Hindlimb muscle (tissue), 1 donor: ENCODE measurements around the gene ARID1B. TPM values are rescaled to one million over a fixed set of nuclear protein-coding genes. Genes with fewer than 3 reads are reported as not detected.
"Not testable (repeated sequence)": the region's sequence is repeated elsewhere in the genome, so short reads cannot be mapped to it uniquely, and the experiment has no call there.

Experiments used
- DNase-seq: peaks from one replicate; pipeline ENCODE4 v3.0.0-alpha.2; 2013
- polyA plus RNA-seq: library from polyadenylated mRNA; unstranded; fragments of 120-200 nt; gene quantifications from one replicate; pipeline ENCODE4 v1.2.1, GENCODE V29; 2013; ENCODE audit not compliant: insufficient read length

The ARID1B gene
- polyA plus RNA-seq, 1 donor: 76.6 TPM

DNA sequence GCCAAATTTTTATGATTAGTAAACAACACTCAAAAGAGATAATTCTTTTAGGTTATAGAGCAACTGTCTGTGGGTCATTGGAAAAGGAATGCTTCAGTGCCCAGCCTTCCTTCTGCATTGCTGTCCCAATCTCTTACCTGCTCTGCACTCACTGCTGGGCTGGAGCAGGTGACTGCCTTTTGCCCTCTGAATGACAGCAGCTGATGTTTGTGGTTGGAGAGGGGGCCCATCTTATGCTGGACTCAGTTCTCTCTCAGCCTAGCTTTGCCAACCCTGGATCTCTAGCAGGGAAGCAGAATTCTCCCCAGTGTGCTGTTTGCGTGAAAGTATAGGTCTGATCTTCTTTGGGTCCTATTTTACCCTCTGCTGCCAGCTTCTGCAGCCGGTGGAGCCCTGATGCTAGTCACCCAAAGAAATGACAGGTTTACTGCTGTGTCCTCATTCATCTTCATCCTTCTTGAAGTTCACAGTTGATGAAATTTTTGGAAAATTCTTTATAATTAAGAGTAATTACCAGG is 193.5 kb downstream of the ARID1B start:
- no peak for DNase-seq

DNA sequence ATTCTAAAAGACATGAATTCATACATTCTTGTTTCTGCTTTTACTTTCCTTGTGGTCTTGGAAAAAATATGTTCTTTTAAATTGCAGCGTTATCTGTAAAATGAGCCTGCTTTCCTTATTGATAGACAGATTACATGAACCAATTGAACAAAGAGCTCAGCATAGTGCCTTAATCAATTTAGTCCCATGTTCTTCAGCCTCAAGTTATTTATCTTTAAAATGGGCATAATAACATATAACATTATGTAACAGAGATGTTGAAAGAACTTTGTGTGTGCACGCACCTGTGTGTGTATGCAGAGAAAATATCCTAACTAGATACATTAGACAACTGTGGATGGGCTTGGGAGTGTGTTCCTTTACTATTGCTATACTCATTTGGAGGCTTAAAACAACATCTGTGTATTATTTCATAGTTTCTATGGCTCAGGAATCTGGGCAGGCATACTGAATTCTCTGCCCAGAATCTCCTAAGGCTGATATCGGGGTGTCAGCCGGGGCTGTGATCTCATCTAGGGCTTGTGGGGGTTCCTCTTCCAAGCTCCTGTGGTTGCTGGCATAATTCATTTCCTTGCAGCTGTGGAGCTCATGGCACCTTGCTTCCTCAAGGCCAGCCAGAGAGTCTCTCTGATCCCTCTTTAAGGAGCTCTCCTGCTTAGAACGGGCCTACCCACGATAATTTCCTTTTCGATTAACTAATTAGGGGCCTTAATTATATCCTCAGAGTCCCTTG is 194.1 kb downstream of the ARID1B start:
- no peak for DNase-seq

DNA sequence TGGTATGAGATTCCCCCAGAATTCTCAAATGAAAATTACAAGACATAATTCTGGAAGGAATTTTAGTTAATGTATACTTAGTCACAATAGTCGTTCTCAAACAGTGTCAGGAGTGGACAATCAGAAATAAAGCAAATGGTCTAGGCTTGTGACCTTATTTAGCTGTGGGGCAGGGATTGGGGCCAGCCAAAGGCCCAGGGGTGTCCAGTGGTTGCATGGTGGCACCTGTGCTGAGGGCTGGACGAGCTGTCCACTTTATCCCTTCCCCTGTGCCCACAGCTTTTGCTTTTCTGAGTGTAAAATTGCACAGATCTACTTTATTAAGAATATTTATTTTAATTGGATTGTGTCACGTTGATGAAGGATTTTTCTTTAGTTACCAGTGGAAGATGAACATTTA is 195.0 kb downstream of the ARID1B start:
- no peak for DNase-seq

DNA sequence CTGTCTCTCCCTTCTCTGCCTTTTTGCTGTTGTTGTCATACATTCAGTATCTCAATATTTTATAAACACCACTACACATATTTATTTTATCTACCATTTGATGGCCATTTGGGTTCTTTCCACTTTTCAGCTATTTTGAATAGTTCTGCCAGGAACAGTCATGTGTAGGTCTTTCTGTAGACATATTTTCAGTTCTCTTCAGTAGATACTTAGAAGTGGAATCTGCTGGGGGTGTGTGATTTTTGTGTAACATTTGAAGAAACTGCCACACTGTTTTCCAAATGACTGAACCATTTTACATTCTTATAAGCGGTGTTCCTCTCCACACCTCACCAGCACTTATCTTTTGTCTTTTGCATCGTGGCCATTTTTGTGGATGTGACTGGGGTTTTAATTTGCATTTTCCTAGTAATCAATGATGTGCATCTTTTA is 197.7 kb downstream of the ARID1B start:
- DNase-seq: no peak

DNA sequence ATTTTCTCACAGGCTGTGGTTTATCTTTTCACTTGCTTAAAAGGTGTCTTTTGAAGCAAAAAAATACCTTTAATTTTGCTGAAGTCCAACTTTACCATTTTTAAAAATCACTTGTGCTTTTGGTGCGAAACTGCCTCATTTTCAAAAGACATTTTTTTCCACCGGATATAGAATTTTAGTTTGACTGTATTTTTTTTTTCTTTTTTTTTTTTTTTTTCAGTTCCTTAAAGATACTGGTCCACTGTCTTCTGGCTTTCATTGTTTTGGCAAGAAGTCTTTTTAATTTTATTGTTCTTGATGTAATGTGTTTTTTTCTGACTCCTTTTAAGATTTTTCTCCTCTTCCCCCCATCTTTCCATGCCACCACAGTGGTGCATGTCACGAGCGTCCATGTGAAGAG is 198.2 kb downstream of the ARID1B start:
- DNase-seq: no peak

DNA sequence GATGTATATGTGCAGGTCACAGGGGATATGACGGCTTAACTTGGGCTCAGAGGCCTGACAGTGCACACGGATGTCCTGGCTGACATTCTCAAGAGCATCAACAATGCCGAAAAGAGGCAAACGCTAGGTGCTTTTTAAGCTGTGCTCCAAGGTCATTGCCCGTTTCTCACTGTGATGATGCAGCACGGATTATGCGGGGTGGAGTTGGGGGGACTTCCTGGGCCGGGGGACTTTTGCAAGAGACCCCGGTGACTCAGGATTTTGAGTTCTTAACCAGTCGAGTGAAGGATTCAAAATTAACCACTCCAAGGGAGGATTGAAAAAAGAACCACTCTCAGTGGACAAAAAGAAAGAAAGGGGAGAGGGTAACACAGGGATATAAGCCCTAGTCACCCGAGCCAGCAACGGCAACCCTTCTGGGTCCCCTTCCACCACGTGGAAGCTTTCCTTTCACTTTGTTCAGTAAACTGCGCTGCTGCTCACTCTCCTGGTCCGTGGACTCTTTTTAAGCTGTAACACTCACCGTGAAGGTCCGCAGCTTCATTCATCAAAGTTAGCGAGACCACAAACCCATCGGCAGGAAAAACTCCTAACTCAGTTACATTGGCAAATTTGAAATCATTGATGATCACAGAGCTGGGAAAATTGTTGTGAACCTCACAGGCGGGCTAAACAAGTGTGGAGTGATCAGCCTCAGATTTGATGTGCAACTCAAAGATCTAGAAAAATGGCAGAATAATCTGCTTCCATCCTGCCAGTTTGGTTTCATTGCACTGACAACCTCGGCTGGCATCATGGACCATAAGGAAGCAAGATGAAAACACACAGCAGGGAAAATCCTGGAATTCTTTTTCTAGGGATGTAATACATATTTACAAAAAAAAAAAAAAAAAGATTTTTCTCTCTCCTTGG is 199.3 kb downstream of the ARID1B start:
- DNase-seq: peak; percentile 54

DNA sequence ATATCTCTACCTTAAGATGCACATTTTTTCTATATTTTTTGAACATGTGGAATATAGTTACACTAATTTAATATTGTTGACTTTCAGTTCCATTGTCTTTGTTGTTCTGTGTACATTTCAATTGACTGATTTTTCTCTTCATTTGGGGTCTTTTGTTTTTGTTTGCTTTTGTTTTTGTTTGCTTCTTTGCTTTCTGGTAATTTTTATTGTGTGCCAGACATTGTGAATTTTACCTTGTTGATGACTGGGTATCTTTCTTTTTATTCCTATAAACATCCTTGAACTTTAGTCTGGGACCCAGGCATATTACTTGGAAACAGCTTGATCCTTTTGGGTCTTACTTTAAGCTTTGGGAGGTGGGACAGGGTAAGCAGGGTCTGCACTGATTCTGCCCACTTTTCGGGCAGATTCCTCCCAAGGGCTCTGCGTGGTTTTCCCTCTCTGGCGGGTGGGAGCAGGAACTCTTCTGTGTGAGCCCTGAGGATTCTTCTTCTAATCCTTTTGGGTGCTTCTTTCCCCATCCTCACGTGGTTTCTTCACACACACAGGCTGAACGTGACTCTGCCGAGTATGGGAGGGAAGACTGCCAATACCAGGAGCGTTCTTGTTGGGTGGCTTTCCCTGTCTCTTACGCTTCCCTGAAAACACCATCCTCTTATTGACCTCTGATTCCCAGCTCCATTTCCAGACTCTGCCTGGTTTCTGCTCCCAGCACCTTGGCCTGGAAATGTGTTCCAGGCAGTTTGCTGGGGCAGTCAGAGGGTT is 200.5 kb downstream of the ARID1B start:
- no peak for DNase-seq

DNA sequence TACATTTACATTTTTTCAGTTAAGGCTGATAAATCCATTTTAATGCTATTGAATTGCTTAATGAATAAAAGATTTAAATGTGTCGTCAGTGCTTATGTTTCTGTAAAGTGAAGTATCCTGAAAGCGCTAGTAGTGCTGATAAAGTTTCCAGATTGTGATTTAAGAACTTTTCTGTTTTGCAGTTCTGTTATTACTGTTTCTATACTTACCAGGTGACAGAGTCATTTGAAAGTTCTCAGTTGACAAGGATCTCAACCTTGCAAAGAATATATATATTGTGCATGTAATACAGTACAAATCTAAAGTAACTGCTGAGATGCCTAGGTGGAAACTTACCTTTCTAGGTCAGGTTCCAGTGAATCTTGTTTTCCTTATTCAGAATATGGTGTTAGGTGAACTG is 201.8 kb downstream of the ARID1B start:
- DNase-seq: no peak

DNA sequence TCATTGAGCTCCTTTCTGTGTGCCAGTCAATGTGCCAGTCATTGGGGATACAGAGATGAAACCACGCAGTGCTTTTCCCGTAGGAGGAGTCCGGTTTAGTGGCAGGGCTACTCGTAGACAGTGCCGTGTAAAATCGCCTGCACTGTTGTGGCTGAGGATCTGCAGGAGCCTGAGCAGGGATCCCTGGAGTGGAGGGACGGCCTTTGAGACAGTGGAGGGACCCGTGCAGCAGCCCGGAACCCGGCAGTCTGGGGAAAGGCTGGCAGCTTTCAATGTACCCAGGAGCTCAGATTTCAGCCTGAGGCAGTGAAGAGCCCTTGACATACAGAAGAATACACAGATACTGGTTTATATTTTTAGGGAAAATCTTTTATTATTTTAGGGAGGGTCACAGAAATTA is 203.3 kb downstream of the ARID1B start:
- DNase-seq: no peak

DNA sequence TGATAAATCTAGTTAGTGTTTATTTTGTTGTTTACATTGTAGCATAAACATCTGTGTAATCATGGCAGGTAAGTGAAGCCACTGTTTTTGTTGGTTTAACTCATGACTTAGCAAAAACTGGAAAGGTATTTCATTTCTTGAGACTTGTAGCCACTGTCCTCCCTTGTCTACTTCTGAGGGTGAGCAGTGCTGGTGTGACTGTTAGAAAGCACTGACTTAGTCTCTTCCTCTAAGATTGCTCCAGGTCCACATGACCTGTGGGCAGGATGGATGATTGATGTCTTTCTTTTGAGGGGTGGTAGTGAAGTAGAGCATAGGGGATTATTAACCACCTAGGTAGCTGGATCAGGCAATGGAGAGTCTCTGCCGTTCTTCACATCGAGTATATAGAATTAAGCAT is 203.8 kb downstream of the ARID1B start:
- no peak for DNase-seq

DNA sequence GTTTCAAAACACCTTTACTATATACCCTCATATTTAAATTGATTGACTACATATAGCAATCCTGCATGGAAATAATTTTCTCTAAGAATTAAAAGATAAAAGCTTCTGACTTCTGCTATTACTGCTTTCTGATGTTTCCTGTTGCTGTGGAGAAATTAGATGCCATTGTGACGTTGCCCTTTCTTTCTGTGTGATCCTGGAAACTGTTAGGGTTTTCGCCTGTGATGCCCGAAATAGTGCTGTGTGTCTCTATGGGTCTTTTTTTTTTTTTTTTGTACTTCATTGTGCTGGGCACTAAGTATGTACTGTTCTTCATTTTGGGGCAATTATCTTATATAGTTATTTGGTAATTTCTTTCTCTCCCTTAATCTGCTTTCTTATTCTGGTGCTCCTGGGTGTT is 205.0 kb downstream of the ARID1B start:
- no peak for DNase-seq

DNA sequence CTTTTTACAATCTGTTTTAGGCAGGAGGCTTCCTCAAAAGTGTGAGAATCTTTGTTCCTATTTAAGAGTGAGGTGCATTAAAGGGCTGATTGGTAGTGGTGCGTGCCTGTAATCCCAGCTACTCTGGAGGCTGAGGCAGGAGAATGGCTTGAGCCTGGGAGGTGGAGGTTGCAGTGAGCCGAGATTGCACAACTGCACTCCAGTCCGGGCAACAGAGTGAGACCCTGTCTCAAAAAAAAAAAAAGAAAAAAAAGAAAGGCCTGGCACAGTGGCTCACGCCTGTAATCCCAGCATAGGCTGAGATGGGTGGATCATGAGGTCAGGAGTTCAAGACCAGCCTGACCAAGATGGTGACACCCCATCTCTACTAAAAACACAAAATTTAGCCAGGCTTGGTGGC is 205.7 kb downstream of the ARID1B start:
- DNase-seq: not testable (repeated sequence)

DNA sequence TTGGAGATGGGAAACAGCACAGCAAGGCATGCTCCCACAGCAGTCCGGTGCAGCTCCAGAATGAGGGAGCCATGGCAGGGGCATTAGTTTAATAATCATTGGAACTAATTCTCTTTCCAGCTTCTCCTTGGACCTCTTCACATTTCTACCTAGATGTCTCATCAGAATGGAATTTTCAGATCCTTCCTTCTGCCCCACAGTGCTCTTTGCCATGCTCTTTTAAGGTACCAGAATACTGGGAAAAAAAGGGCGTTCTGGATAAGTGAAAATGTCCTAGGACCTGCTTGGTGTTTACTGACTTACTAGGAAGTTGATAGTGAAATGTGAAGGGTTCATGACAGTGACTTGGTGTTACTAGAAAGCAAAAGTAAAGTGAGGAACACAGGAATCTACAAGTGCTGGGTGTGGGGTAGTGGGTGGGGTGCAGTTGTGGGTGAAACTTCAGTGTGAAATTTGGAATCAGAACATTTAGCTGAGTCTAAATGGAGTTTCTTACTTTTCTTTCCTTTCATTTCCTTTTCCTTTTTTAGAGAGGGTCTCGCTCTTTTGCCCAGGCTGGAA is 207.1 kb downstream of the ARID1B start:
- no peak for DNase-seq

DNA sequence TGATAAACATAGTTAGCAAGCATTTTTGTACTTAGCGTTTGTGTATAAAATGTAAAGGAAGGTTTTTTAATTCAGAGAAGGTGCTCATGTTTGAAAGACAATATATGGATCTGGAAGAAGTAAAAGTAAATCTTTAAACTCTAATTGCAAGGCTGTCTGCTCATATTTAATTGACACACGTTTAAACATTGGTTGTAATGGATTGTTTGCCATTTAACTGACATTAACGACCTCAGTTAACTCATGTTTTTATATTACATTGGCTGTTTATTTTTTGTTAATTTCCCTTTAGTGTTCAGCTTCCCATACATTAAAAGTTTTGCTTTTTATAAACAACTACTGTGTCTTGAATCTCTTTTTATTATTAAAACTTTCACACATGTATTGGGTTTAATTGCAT is 208.1 kb downstream of the ARID1B start:
- DNase-seq: no peak

DNA sequence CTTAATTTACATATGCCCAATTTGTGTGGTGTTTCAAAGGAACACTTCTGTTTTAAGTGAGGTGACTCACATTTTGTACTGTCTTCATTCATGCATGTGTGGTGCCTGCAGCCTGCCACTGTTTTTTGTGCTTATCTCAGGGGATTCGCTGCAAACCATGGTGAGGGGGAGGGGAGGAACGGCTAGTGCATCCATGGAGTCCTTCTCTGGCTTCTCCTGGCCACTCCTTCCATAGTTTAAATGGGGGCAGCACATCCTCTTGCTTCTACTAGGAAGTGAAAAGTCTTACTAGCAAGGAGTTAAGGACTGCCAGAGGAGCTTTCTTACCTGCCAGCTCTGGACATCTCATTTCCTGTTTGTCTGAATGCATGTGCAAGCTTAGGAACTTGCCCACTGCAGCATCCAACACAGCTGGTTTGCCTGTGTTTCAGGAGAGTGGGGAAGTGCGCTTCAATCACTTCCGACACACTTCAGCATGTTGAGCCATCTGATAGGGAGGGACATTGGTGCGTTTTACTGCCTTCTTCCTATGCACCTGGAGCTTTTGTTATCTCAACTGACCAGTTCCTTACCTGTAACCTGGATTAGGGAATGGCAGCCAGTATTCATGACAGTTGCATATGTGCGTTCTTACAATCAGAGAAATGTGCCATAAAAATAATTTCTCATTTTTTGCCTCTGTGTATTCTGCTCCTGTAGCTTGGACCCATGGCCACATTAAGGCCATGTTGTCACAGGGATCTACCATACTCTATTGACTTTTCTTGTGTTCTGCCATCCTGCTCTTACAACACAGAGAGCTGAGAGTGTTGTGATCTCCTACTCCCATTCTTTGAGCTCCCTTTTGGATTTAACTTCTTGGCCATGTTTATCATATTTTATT is 211.3 kb downstream of the ARID1B start:
- peak; percentile 8 for DNase-seq

DNA sequence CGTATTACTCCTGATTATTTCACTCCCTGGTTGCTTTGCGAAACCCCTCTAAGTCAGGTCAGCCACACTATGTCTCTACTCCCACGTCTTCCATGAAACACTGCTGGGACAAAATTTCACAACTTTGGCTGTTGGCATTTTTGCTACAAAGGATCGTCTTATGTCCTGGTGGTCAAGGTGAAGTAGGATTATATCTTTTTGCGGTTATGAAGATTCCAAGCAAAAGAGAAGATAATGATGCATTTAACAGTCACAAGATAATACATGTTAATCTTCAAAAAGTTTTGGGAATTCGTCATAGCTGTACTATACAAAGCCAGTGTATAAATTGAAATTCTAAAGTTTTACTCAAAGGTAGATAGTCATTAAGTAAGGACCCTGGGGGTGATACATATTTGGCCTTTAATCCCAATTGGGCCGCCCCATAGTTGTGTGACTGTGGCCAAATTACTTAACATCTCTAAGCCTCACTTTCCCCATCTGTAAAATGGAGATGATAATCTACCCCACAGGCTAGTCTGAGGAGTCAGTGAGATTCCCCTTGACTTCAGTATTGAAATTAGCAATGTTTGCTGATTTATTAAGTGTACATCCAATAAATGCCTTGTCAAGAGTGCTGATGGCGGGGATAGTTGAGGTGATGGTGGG is 212.1 kb downstream of the ARID1B start:
- DNase-seq: no peak

DNA sequence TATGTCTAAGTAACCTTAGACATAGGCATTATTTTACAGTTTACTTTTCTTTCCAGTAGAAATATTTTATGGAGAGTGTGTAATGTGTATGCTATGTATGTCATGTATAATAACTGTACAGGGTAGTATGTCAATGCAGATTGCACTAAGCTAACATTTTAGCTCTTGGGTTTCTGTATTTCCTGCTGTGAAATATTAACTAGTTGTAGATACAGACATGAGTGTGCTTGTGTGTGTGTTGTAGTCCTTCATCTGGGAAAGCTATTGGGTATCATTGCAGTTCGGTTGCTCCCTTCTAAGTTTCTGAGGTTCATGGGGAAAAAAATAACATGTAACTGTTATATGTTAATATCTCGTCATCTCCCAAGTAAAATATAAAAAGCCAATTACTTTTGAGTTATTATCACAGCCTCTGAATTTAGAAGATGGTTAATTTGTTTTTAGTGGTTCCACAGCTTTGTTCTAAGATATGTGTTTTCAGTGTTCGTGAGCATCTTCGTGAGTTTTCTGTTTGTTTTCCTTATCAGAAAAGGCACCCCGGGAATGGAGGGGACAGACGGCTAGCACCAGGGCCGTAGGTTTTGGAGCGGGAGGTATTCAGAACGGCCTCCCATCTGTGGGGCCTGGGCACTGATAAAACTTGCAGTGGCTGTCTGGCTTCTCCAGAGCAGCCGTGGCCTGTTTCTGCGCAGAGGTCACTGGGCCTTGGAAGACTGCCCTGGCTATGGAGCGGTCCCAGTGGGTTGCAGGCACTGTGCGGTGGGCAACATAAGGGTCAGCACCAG is 215.0 kb downstream of the ARID1B start:
- DNase-seq: no peak

DNA sequence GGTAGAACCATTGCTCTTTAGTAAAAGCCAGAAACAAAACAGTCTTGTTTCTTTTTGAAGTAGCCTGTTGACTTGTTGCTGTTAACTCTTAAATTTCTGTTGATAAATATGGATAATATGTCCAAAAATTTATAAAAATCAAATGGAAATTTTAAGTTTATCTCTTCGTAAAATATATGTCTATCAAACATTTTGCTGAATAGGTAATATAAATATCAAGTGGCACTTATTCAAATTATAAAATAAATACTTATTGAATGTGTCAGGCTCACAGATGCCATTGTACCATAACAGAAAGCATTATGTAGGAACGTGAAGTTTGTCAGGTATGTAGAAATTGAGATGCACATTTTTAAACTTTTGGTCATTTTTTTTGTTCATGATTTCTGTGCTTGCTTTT is 216.5 kb downstream of the ARID1B start:
- no peak for DNase-seq

DNA sequence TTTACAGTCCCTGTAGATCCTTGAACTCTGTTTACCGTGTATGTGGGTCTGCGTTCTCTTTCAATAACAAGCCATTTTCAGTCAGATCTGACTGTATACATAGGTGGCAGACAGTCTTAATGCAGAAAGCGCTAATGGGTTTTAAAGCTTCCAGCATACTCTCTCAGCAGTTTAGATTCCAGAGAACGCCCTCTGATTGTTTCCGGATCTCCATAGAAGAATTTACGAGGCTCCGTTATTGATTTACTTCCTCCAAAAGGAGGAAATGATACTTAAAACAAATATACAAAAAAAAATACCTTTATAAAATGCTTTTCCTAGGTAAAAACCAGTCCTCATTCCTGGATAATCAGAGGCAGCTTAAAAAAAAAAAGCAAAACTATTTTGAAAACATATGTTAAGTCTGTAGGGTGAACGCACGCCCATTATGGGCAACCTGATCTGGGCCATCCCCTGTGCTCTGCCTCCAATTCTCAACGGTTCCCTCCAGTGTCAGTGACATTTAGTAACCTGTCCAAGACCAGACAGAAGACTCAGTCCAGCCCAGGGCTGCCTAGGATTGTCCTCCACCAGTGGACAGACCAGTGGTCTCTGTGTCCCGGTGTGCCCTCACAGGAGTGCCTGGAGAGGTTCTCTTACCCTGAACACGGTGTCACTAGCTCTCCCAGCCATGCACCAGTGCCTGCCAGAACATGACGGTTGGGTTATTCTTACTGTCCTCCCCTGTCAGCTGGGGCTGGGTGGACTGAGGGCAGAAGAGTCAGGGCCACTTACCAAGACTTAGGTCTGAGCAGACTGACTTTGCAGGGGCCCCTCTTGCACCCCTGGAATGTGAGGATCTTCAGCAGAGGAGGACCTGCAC is 217.3 kb downstream of the ARID1B start:
- no peak for DNase-seq
